HAP-1 (cell line): ENCODE measurements around the gene SEMA4A.
A peak's percentile ranks its signal among the peaks of the same experiment; 100 is the strongest.
"Not testable (repeated sequence)": the region's sequence is repeated elsewhere in the genome, so short reads cannot be mapped to it uniquely, and the experiment has no call there.

Source experiments
- DNase-seq, 2 experiments: peaks; one replicate each; pipeline ENCODE4 v3.0.0-alpha.2; 2016 to 2020; ENCODE audit warnings: low spot score in 2 of 2
- H3K27me3 ChIP-seq: fragments of 250-450 bp; sonication (Bioruptor Pico); 2 replicates; pipeline ENCODE4 v1.5.1; 2020; ENCODE audit warnings: low read depth, mild to moderate bottlenecking, moderate library complexity
- H3K36me3 ChIP-seq: fragments of 250-450 bp; sonication (Bioruptor Pico); replicated peaks from 2 replicates; pipeline ENCODE4 v1.5.1; 2020; ENCODE audit warnings: mild to moderate bottlenecking
- H3K4me1 ChIP-seq: fragments of 250-450 bp; sonication (Bioruptor Pico); 2 replicates; pipeline ENCODE4 v1.5.1; 2020; ENCODE audit warnings: mild to moderate bottlenecking
- H3K4me3 ChIP-seq: fragments of 250-450 bp; sonication (Bioruptor Pico); 2 replicates; pipeline ENCODE4 v1.5.1; 2020; ENCODE audit warnings: mild to moderate bottlenecking, moderate library complexity
- H3K9me3 ChIP-seq: fragments of 250-450 bp; sonication (Bioruptor Pico); 2 replicates; pipeline ENCODE4 v1.5.1; 2020; ENCODE audit warnings: mild to moderate bottlenecking, moderate library complexity
- in situ Hi-C: fragments of 300-500 bp; cut with MboI; formaldehyde crosslinking; loops from 3 replicates; pipeline ENCODE4 v1.14.3; 2020; ENCODE audit warnings: low sequenced_read_pairs, inconsistent platforms, mixed read lengths

Gene SEMA4A

GRCh38 chr1:156123356-156124196, 29.8 kb upstream of the SEMA4A start:
- Histone ChIP-seq H3K36me3 (peaks cover 22% of the 10 kb centered on the region), H3K4me3 (no peak overlapping the region), H3K27me3 (no peaks in the 10 kb centered on the region), H3K9me3 (no peaks in the 10 kb centered on the region), H3K4me1 (peaks cover 56% of the 10 kb centered on the region)
- in situ Hi-C loops, result no loop called here
- peak; percentile 75 to 88 for DNase-seq

- peaks cover 68% of the 10 kb centered on the region for H3K4me1 ChIP-seq
- H3K9me3 ChIP-seq, result no peaks in the 10 kb centered on the region
- no peaks in the 10 kb centered on the region for H3K27me3 ChIP-seq
- no peak overlapping the region for H3K4me3 ChIP-seq
- in situ Hi-C loops, result no loop called here
- DNase-seq, result peak in 1 of 2 experiments; percentile 58
- peaks cover 19% of the 10 kb centered on the region for H3K36me3 ChIP-seq
These were observed 28.6 kb upstream of the SEMA4A start for GRCh38 chr1:156124557-156125483.

GRCh38 chr1:156125544-156125943, 27.8 kb upstream of the SEMA4A start:
- DNase-seq, H3K9me3 ChIP-seq, H3K4me3 ChIP-seq, in situ Hi-C loops, H3K27me3 ChIP-seq: not testable (repeated sequence)
- Histone ChIP-seq H3K4me1 (peaks cover 71% of the 10 kb centered on the region), H3K36me3 (peaks cover 15% of the 10 kb centered on the region)

- in situ Hi-C loops, result no loop called here
- Histone ChIP-seq H3K36me3 (peaks cover 18% of the 10 kb centered on the region), H3K27me3 (no peaks in the 10 kb centered on the region), H3K4me1 (peaks cover 71% of the 10 kb centered on the region), H3K9me3 (no peaks in the 10 kb centered on the region), H3K4me3 (no peak overlapping the region)
- peak; percentile 29 to 68 for DNase-seq
These were observed 27.2 kb upstream of the SEMA4A start for GRCh38 chr1:156126043-156126629.

- Histone ChIP-seq H3K27me3 (no peaks in the 10 kb centered on the region), H3K4me1 (peaks cover 69% of the 10 kb centered on the region), H3K9me3 (no peaks in the 10 kb centered on the region), H3K4me3 (no peak overlapping the region), H3K36me3 (peaks cover 21% of the 10 kb centered on the region)
- in situ Hi-C loops, result no loop called here
- no peak for DNase-seq
These were observed 26.5 kb upstream of the SEMA4A start for GRCh38 chr1:156126630-156127534.

GRCh38 chr1:156128308-156128653, 25.1 kb upstream of the SEMA4A start:
- H3K9me3 ChIP-seq, result no peaks in the 10 kb centered on the region
- peaks cover 28% of the 10 kb centered on the region for H3K36me3 ChIP-seq
- no peak for DNase-seq
- peaks cover 55% of the 10 kb centered on the region for H3K4me1 ChIP-seq
- no peak overlapping the region for H3K4me3 ChIP-seq
- no peaks in the 10 kb centered on the region for H3K27me3 ChIP-seq
- in situ Hi-C loops, result no loop called here

GRCh38 chr1:156128654-156129597, 24.5 kb upstream of the SEMA4A start:
- in situ Hi-C loops, result no loop called here
- Histone ChIP-seq H3K36me3 (peaks cover 35% of the 10 kb centered on the region), H3K4me3 (no peak overlapping the region), H3K4me1 (peaks cover 48% of the 10 kb centered on the region), H3K27me3 (no peaks in the 10 kb centered on the region), H3K9me3 (no peaks in the 10 kb centered on the region)
- DNase-seq, result no peak

GRCh38 chr1:156129687-156130577, 23.5 kb upstream of the SEMA4A start:
- Histone ChIP-seq H3K27me3 (no peaks in the 10 kb centered on the region), H3K4me3 (no peak overlapping the region), H3K4me1 (peaks cover 38% of the 10 kb centered on the region), H3K36me3 (peaks cover 45% of the 10 kb centered on the region), H3K9me3 (no peaks in the 10 kb centered on the region)
- DNase-seq, result peak; percentile 92 to 97
- in situ Hi-C loops, result loop anchor here (5.0 kb wide), 1 partner anchor 38 kb away; no protein-coding TSS in a partner anchor

GRCh38 chr1:156130578-156130942, 22.8 kb upstream of the SEMA4A start:
- no peak for DNase-seq
- in situ Hi-C loops, result loop anchor here (5.0 kb wide), 1 partner anchor 38 kb away; no protein-coding TSS in a partner anchor
- peaks cover 50% of the 10 kb centered on the region for H3K36me3 ChIP-seq
- no peak overlapping the region for H3K4me3 ChIP-seq
- H3K4me1 ChIP-seq, result peaks cover 32% of the 10 kb centered on the region
- no peaks in the 10 kb centered on the region for H3K9me3 ChIP-seq
- no peaks in the 10 kb centered on the region for H3K27me3 ChIP-seq

GRCh38 chr1:156134716-156135435, 18.5 kb upstream of the SEMA4A start:
- Histone ChIP-seq H3K36me3 (peaks cover 83% of the 10 kb centered on the region), H3K4me1 (peaks cover 3% of the 10 kb centered on the region), H3K27me3 (no peaks in the 10 kb centered on the region), H3K9me3 (no peaks in the 10 kb centered on the region), H3K4me3 (no peak overlapping the region)
- DNase-seq, result no peak
- in situ Hi-C loops, result loop anchor here (5.0 kb wide), 1 partner anchor 43 kb away; no protein-coding TSS in a partner anchor
